Keratinocyte (primary cell): ENCODE measurements around the gene ELP4.

Source experiments
- EZH2 ChIP-seq: IDR thresholded peaks from one replicate; pipeline ENCODE4 v1.6.1; 2012; ENCODE audit warnings: inconsistent platforms, mild to moderate bottlenecking, low read length, moderate library complexity
- TF ChIP-seq, protein P1 (sequence below), 3 experiments: IDR thresholded peaks in 1 of 3; conservative IDR thresholded peaks in 1 of 3; optimal IDR thresholded peaks in 1 of 3; 2 replicates in 2 of 3; 3 replicates in 1 of 3; pipeline versions ENCODE3 to v1.5.1; 2011; ENCODE audit warnings: low read length in 3 of 3, mild to moderate bottlenecking in 3 of 3, moderate library complexity in 2 of 3, control low read depth in 1 of 3, inconsistent platforms in 1 of 3; ENCODE audit not compliant: insufficient read depth in 2 of 3; ENCODE audit errors: extremely low read depth in 1 of 3

GRCh38 chr11:31834237-31834636 is 324.7 kb downstream of the ELP4 start:
- TF ChIP-seq, protein P1, sequence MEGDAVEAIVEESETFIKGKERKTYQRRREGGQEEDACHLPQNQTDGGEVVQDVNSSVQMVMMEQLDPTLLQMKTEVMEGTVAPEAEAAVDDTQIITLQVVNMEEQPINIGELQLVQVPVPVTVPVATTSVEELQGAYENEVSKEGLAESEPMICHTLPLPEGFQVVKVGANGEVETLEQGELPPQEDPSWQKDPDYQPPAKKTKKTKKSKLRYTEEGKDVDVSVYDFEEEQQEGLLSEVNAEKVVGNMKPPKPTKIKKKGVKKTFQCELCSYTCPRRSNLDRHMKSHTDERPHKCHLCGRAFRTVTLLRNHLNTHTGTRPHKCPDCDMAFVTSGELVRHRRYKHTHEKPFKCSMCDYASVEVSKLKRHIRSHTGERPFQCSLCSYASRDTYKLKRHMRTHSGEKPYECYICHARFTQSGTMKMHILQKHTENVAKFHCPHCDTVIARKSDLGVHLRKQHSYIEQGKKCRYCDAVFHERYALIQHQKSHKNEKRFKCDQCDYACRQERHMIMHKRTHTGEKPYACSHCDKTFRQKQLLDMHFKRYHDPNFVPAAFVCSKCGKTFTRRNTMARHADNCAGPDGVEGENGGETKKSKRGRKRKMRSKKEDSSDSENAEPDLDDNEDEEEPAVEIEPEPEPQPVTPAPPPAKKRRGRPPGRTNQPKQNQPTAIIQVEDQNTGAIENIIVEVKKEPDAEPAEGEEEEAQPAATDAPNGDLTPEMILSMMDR (optimal IDR thresholded peaks at IDR 0.05 in 1 of 3, IDR thresholded peaks at IDR 0.05 in 1 of 3, conservative IDR thresholded peaks at IDR 0.05 in 1 of 3; ENCODE audit: extremely low read depth in 1 of 3, insufficient read depth in 2 of 3, low read length in 3 of 3): no peak
- no peak for TF ChIP-seq EZH2
